Peyer's patch (tissue), 4 donors: ENCODE data around the gene SPG21.

Source experiments
- POLR2A ChIP-seq, 2 donors: fragments of 450-650 bp; IDR thresholded peaks; one replicate each; pipeline ENCODE4 v1.5.1; 2017; ENCODE audit warnings: antibody characterized with exemption in 2 of 2, mild to moderate bottlenecking in 2 of 2, moderate library complexity in 2 of 2
- TF ChIP-seq, protein P1 (sequence below), 6 experiments: fragments of 450-650 bp in 4 of 6; fragments of 200-600 bp in 2 of 6; sonication (generic) in 1 of 6; IDR thresholded peaks; one replicate each; pipeline ENCODE4 v1.5.1; 2017 to 2019; ENCODE audit warnings: antibody characterized with exemption in 6 of 6, mild to moderate bottlenecking in 3 of 6, moderate library complexity in 1 of 6

DNA sequence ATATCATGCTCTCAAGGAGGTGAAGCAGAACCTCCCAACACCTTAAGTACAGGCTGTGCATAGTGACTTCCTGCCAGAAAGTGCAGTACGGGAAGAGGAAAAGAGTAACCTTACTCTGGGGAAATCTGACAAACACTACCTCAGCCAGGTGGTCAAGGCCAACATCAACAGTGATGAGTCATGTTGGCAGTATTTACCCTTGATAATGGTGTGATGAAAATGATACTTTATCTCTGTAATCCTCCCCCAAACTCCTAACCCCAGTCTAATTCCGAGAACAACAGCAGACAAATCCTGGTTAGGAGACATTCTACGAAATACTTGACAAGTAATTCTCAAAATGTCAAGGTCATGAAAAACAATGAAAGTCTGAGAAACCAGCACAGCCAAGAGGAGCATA, 51.5 kb downstream of the SPG21 start:
- TF ChIP-seq, protein P1, sequence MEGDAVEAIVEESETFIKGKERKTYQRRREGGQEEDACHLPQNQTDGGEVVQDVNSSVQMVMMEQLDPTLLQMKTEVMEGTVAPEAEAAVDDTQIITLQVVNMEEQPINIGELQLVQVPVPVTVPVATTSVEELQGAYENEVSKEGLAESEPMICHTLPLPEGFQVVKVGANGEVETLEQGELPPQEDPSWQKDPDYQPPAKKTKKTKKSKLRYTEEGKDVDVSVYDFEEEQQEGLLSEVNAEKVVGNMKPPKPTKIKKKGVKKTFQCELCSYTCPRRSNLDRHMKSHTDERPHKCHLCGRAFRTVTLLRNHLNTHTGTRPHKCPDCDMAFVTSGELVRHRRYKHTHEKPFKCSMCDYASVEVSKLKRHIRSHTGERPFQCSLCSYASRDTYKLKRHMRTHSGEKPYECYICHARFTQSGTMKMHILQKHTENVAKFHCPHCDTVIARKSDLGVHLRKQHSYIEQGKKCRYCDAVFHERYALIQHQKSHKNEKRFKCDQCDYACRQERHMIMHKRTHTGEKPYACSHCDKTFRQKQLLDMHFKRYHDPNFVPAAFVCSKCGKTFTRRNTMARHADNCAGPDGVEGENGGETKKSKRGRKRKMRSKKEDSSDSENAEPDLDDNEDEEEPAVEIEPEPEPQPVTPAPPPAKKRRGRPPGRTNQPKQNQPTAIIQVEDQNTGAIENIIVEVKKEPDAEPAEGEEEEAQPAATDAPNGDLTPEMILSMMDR (IDR thresholded peaks at IDR 0.05) = no peak
- TF ChIP-seq POLR2A (IDR thresholded peaks at IDR 0.05) = no peak
